Muscle of leg (tissue), 11 donors: ENCODE data around the gene IGFALS. TPM values are rescaled to one million over a fixed set of nuclear protein-coding genes. Genes with fewer than 3 reads are reported as not detected.

ENCODE experiments used
- DNase-seq: peaks from one replicate; pipeline ENCODE4 v3.0.0; 2013
- H3K27ac ChIP-seq: one replicate; pipeline ENCODE4 v1.5.1; 2013; ENCODE audit warnings: mild to moderate bottlenecking, low read length, control low read depth
- H3K27me3 ChIP-seq: one replicate; pipeline ENCODE4 v1.6.1; 2013; ENCODE audit warnings: low read length; ENCODE audit not compliant: control insufficient read depth, insufficient read depth
- H3K36me3 ChIP-seq: one replicate; pipeline ENCODE4 v1.6.1; 2013; ENCODE audit warnings: low read length; ENCODE audit not compliant: control insufficient read depth, insufficient read depth
- H3K4me1 ChIP-seq: one replicate; pipeline ENCODE4 v1.6.1; 2013; ENCODE audit warnings: low read length; ENCODE audit not compliant: control insufficient read depth, insufficient read depth
- H3K4me3 ChIP-seq: one replicate; pipeline ENCODE4 v1.5.1; 2013; ENCODE audit warnings: low read length, control low read depth
- H3K9me3 ChIP-seq: replicated peaks from 2 replicates; pipeline ENCODE4 v1.6.1; 2013; ENCODE audit warnings: low read depth, low read length; ENCODE audit not compliant: control insufficient read depth
- WGBS: methylation state at CpG from one replicate; pipeline ENCODE4 v1.1.5; 2013; ENCODE audit warnings: missing lambda C conversion rate; ENCODE audit not compliant: insufficient coverage; 5-methylcytosine and 5-hydroxymethylcytosine counted together
- polyA plus RNA-seq, 8 donors: library from polyadenylated mRNA; unstranded; fragments of 120-200 nt; gene quantifications; one replicate each; pipeline versions ENCODE4 v1.2.1 to v1.2.3, GENCODE V29; 2013; ENCODE audit warnings: inconsistent platforms in 1 of 8, low replicate concordance in 1 of 8; ENCODE audit not compliant: insufficient read length in 8 of 8, insufficient read depth in 1 of 8
- total RNA-seq: library from RNA; stranded (reverse); fragments of 120-200 nt; gene quantifications from one replicate; pipeline ENCODE4 v1.2.4, GENCODE V29; 2013

Gene IGFALS
- total and polyA plus RNA-seq, 9 donors, result 0.11 to 1.1 (median 0.28) TPM

GRCh38 chr16:1782408-1783264, 10.9 kb downstream of the IGFALS start, which contains the start of the genes NUBP2 and SPSB3:
Gene NUBP2, plus strand, starts transcription at chr16:1782960. Its CDS starts 61 bp downstream, at chr16:1783021.
Gene SPSB3, minus strand, starts transcription at chr16:1782571. Its CDS starts 1,088 bp downstream, at chr16:1781483.
- Histone ChIP-seq H3K36me3 (peaks cover 59% of the 10 kb centered on the region), H3K27ac (peak within 1 kb of the TSS; percentile 62), H3K4me3 (peak within 1 kb of the TSS; percentile 77), H3K9me3 (no peaks in the 10 kb centered on the region), H3K27me3 (no peaks in the 10 kb centered on the region), H3K4me1 (peaks cover 19% of the 10 kb centered on the region)
- DNase-seq, result peak; percentile 100
- under 1% methylated on average over 96 of the region's 102 CpGs for WGBS

- H3K36me3 ChIP-seq, result peaks cover 58% of the 10 kb centered on the region
These were observed 11.6 kb downstream of the IGFALS start for GRCh38 chr16:1781758-1782407.

GRCh38 chr16:1781254-1781653, 12.3 kb downstream of the IGFALS start:
- peak overlapping the region; percentile 71 for H3K4me3 ChIP-seq
- H3K4me1 ChIP-seq, result peaks cover 19% of the 10 kb centered on the region
- H3K36me3 ChIP-seq, result peaks cover 58% of the 10 kb centered on the region
- no peaks in the 10 kb centered on the region for H3K27me3 ChIP-seq
- WGBS, result 78% methylated on average over 20 of the region's 20 CpGs
- no peak overlapping the region for H3K27ac ChIP-seq
- no peak for DNase-seq
- no peaks in the 10 kb centered on the region for H3K9me3 ChIP-seq

More at GRCh38 chr16:1781758-1782407, 11.6 kb downstream of the IGFALS start:
- Histone ChIP-seq H3K27me3 (no peaks in the 10 kb centered on the region), H3K27ac (peak overlapping the region; percentile 1), H3K4me1 (peaks cover 19% of the 10 kb centered on the region), H3K4me3 (peak overlapping the region; percentile 71), H3K9me3 (no peaks in the 10 kb centered on the region)
- WGBS, result under 1% methylated on average over 64 of the region's 70 CpGs
- peak; percentile 28 for DNase-seq

GRCh38 chr16:1780677-1781072, 12.8 kb downstream of the IGFALS start:
- no peaks in the 10 kb centered on the region for H3K9me3 ChIP-seq
- 98% methylated on average over 4 of the region's 6 CpGs for WGBS
- H3K4me3 ChIP-seq, result no peak overlapping the region
- H3K4me1 ChIP-seq, result peaks cover 19% of the 10 kb centered on the region
- no peak for DNase-seq
- no peak overlapping the region for H3K27ac ChIP-seq
- H3K27me3 ChIP-seq, result no peaks in the 10 kb centered on the region
- peaks cover 58% of the 10 kb centered on the region for H3K36me3 ChIP-seq

GRCh38 chr16:1779741-1780676, 13.5 kb downstream of the IGFALS start:
- WGBS, result 83% methylated on average over 17 of the region's 27 CpGs
- peaks cover 58% of the 10 kb centered on the region for H3K36me3 ChIP-seq
- H3K27ac ChIP-seq, result no peak overlapping the region
- DNase-seq, result no peak
- H3K4me1 ChIP-seq, result peaks cover 19% of the 10 kb centered on the region
- no peaks in the 10 kb centered on the region for H3K27me3 ChIP-seq
- H3K9me3 ChIP-seq, result no peaks in the 10 kb centered on the region
- H3K4me3 ChIP-seq, result no peak overlapping the region

GRCh38 chr16:1779234-1779701, 14.2 kb downstream of the IGFALS start:
- peaks cover 24% of the 10 kb centered on the region for H3K4me1 ChIP-seq
- no peaks in the 10 kb centered on the region for H3K27me3 ChIP-seq
- H3K9me3 ChIP-seq, result no peaks in the 10 kb centered on the region
- no peak overlapping the region for H3K27ac ChIP-seq
- no peak overlapping the region for H3K4me3 ChIP-seq
- 85% methylated on average over 7 of the region's 8 CpGs for WGBS
- no peak for DNase-seq
- H3K36me3 ChIP-seq, result peaks cover 60% of the 10 kb centered on the region

- Histone ChIP-seq H3K9me3 (no peaks in the 10 kb centered on the region), H3K36me3 (peaks cover 61% of the 10 kb centered on the region), H3K4me3 (no peak overlapping the region), H3K27ac (no peak overlapping the region), H3K4me1 (peaks cover 25% of the 10 kb centered on the region), H3K27me3 (no peaks in the 10 kb centered on the region)
- DNase-seq, result no peak
- 76% methylated on average over 29 of the region's 34 CpGs for WGBS
These were observed 15.0 kb downstream of the IGFALS start for GRCh38 chr16:1778200-1779179.

GRCh38 chr16:1777375-1778199, 15.9 kb downstream of the IGFALS start:
- Histone ChIP-seq H3K27me3 (no peaks in the 10 kb centered on the region), H3K4me3 (no peak overlapping the region), H3K27ac (no peak overlapping the region), H3K4me1 (peaks cover 25% of the 10 kb centered on the region), H3K9me3 (no peaks in the 10 kb centered on the region), H3K36me3 (peaks cover 61% of the 10 kb centered on the region)
- 79% methylated on average over 35 of the region's 36 CpGs for WGBS
- no peak for DNase-seq
